Measurements from ENCODE around the gene NUAK2. TPM values are rescaled to one million over a fixed set of nuclear protein-coding genes. Genes with fewer than 3 reads are reported as not detected.

The NUAK2 gene
- total and polyA plus RNA-seq, 2 of the 8 experiments (the other 6 are each of a cell fraction or from before 2014, with no cell fraction given), result 9.4 to 12.9 TPM

GRCh38 chr1:205365945-205366463 lies 44.5 kb upstream of the NUAK2 start:
- Histone ChIP-seq H3K18ac (ENCODE audit: extremely low read depth, low read length) (no peak overlapping the region), H3K27ac (ENCODE audit: low read depth, low read length) (no peak overlapping the region), H4K8ac (ENCODE audit: extremely low read depth, insufficient read depth, low read length) (peak overlapping the region; percentile 51; the same call in 1 of the 2 replicates), H2AFZ (ENCODE audit: low read length) (peak overlapping the region; percentile 12; the same call in 1 of the 2 replicates), H2BK12ac (ENCODE audit: low read depth, low read length) (no peak overlapping the region), H3K4ac (replicated peaks; ENCODE audit: insufficient read length, low read depth, low read length) (no peak overlapping the region), H3K79me1 (ENCODE audit: low read depth, low read length) (no peaks in the 10 kb centered on the region), H2BK15ac (ENCODE audit: low read length) (no peak overlapping the region), H3K9ac (replicated peaks in 1 of 4; ENCODE audit: extremely low read depth in 1 of 4, low read depth in 3 of 4, low read length in 3 of 4) (no peak overlapping the region), H3K4me1 (replicated peaks in 1 of 4; ENCODE audit: control insufficient read depth in 3 of 4, insufficient read depth in 4 of 4, low read length in 3 of 4) (no peaks in the 10 kb centered on the region), H3K9me3 (ENCODE audit: insufficient read depth in 2 of 2, low read depth in 1 of 2, low read length in 1 of 2) (no peaks in the 10 kb centered on the region), H4K20me1 (replicated peaks in 1 of 2; ENCODE audit: control insufficient read depth in 1 of 2, insufficient read depth in 2 of 2, low read length in 2 of 2) (no peaks in the 10 kb centered on the region), H2BK20ac (ENCODE audit: low read length) (no peak overlapping the region), H3K27me3 (replicated peaks in 1 of 4; ENCODE audit: control insufficient read depth in 3 of 4, extremely low read depth in 1 of 4, insufficient read depth in 3 of 4, low read length in 3 of 4) (0 out of 7 replicates have a peak, but pooled peaks cover 0 to 2% (median 0%) of the 10 kb centered on the region in 4 experiments), H4K5ac (ENCODE audit: insufficient read length, low read depth, low read length) (no peak overlapping the region), H3K56ac (replicated peaks; ENCODE audit: insufficient read length, low read depth, low read length) (no peak overlapping the region), H3K36me3 (ENCODE audit: control insufficient read depth in 2 of 4, insufficient read depth in 4 of 4, low read length in 3 of 4) (no peaks in the 10 kb centered on the region), H3K4me3 (ENCODE audit: extremely low read depth in 1 of 4, insufficient read depth in 2 of 4, low read depth in 3 of 4, low read length in 4 of 4) (no peak overlapping the region), H2BK120ac (replicated peaks; ENCODE audit: low read depth, low read length) (no peak overlapping the region), H4K91ac (replicated peaks; ENCODE audit: insufficient read length, low read length) (no peak overlapping the region), H3K23ac (ENCODE audit: insufficient read length) (no peak overlapping the region), H2BK5ac (ENCODE audit: low read depth, low read length) (no peak overlapping the region), H2AK5ac (ENCODE audit: low read depth, low read length) (no peak overlapping the region), H3K79me2 (ENCODE audit: control insufficient read depth in 1 of 2, insufficient read depth in 2 of 2, low read length in 2 of 2) (no peaks in the 10 kb centered on the region), H3K14ac (ENCODE audit: insufficient read length) (no peak overlapping the region), H3K4me2 (ENCODE audit: insufficient read depth in 1 of 2, low read depth in 2 of 2, low read length in 2 of 2) (no peak overlapping the region), H3K23me2 (ENCODE audit: low read depth, low read length) (no peaks in the 10 kb centered on the region)
- POLR2A ChIA-PET (ENCODE audit: partially characterized antibody), result interaction anchor here (0.7 to 1.0 kb wide), 2 partner anchors 10 to 26 kb away, joined by 3 to 4 read pairs; no protein-coding TSS in a partner anchor
- no peak for FAIRE-seq
- DNase-seq (ENCODE audit: low read depth in 1 of 2, low spot score in 2 of 2), result no peak
- CTCF ChIA-PET (ENCODE audit: partially characterized antibody), result interaction anchor here (0.8 to 14.6 kb wide), 9 partner anchors 10 to 120 kb away, joined by 3 to 207 read pairs (median 5); partner anchors contain the start of gene KLHDC8A
- WGBS, 2 experiments (ENCODE audit: extremely low coverage in 1 of 2, insufficient coverage in 1 of 2, insufficient read length in 1 of 2, insufficient replicate concordance in 2 of 2, low coverage in 1 of 2, low lambda C conversion rate in 2 of 2, missing lambda C conversion rate in 1 of 2), result 74% methylated on average over 8 of the region's 8 CpGs; no CpG with 5 or more reads in 1 of the 2 experiments
- no peak for TF ChIP-seq HDAC2 (IDR thresholded peaks at IDR 0.05; ENCODE audit: borderline replicate concordance in 1 of 2, low read depth in 2 of 2, low read length in 2 of 2)
- TF ChIP-seq SP2 (IDR thresholded peaks at IDR 0.05; ENCODE audit: low read length), result no peak
- no peak for TF ChIP-seq CBX8 (IDR thresholded peaks at IDR 0.05; ENCODE audit: borderline replicate concordance, low read depth, low read length)
- no peak for TF ChIP-seq CHD2 (IDR thresholded peaks at IDR 0.05; ENCODE audit: low read length)
- TF ChIP-seq CEBPB (IDR thresholded peaks at IDR 0.05; ENCODE audit: low read depth, low read length), result no peak
- TF ChIP-seq RNF2 (IDR thresholded peaks at IDR 0.05; ENCODE audit: borderline replicate concordance, low read depth, low read length, missing control alignments, poor library complexity, severe bottlenecking), result no peak
- TF ChIP-seq GABPA (IDR thresholded peaks at IDR 0.05; ENCODE audit: borderline replicate concordance, insufficient read depth, low read length), result no peak
- no peak for TF ChIP-seq JUND (IDR thresholded peaks at IDR 0.05; ENCODE audit: low read length)
- no peak for TF ChIP-seq SIRT6 (IDR thresholded peaks at IDR 0.05; ENCODE audit: low read length)
- TF ChIP-seq SUZ12 (IDR thresholded peaks at IDR 0.05; ENCODE audit: low read length), result no peak
- TF ChIP-seq, protein P1, sequence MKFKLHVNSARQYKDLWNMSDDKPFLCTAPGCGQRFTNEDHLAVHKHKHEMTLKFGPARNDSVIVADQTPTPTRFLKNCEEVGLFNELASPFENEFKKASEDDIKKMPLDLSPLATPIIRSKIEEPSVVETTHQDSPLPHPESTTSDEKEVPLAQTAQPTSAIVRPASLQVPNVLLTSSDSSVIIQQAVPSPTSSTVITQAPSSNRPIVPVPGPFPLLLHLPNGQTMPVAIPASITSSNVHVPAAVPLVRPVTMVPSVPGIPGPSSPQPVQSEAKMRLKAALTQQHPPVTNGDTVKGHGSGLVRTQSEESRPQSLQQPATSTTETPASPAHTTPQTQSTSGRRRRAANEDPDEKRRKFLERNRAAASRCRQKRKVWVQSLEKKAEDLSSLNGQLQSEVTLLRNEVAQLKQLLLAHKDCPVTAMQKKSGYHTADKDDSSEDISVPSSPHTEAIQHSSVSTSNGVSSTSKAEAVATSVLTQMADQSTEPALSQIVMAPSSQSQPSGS (IDR thresholded peaks at IDR 0.05; ENCODE audit: low read length), result no peak
